ENCODE measurements around the gene ZYG11B. TPM values are rescaled to one million over a fixed set of nuclear protein-coding genes. Genes with fewer than 3 reads are reported as not detected.
"Not testable (repeated sequence)": the region's sequence is repeated elsewhere in the genome, so short reads cannot be mapped to it uniquely, and the experiment has no call there.

Gene ZYG11B
- total RNA-seq, 2 donors from 2014 or later, result 38.6 to 65.5 TPM

DNA sequence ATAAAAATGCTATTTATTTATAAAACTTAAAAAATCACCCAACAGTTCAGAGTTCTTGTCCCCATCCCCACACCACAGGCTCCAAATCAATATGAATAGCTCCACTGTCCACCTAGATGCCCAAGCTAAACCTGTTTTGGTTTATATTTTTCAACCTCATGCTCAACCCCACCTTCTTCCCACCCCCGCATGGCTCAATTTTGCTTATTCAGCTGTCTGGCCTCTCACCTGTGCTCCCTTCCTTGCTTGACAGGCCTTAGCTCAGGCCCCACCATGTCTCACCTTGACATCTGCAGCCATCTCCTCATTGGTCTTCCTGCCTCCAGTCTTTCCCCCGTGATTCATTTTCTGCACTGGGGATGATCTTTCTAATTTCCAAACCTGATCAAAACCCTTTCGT is 45.9 kb upstream of the ZYG11B start:
- no peaks in the 10 kb centered on the region for H3K4me1 ChIP-seq (replicated peaks)
- intact Hi-C loops (cut with DNase I), result loop anchor here (10.0 kb wide), 2 partner anchors 276 to 556 kb away; partner anchors contain the start of genes ORC1 and PRPF38A
- WGBS, result 87% methylated on average over 3 of the region's 3 CpGs
- no peak overlapping the region for H3K27ac ChIP-seq
- DNase-seq (ENCODE audit: low spot score), result no peak
- no peaks in the 10 kb centered on the region for H3K27me3 ChIP-seq (replicated peaks; ENCODE audit: insufficient read depth)
- H3K36me3 ChIP-seq, result no peaks in the 10 kb centered on the region
- TF ChIP-seq POLR2A (IDR thresholded peaks at IDR 0.05) (no peak), POLR2AphosphoS5 (IDR thresholded peaks at IDR 0.05) (no peak)
- TF ChIP-seq, protein P1, sequence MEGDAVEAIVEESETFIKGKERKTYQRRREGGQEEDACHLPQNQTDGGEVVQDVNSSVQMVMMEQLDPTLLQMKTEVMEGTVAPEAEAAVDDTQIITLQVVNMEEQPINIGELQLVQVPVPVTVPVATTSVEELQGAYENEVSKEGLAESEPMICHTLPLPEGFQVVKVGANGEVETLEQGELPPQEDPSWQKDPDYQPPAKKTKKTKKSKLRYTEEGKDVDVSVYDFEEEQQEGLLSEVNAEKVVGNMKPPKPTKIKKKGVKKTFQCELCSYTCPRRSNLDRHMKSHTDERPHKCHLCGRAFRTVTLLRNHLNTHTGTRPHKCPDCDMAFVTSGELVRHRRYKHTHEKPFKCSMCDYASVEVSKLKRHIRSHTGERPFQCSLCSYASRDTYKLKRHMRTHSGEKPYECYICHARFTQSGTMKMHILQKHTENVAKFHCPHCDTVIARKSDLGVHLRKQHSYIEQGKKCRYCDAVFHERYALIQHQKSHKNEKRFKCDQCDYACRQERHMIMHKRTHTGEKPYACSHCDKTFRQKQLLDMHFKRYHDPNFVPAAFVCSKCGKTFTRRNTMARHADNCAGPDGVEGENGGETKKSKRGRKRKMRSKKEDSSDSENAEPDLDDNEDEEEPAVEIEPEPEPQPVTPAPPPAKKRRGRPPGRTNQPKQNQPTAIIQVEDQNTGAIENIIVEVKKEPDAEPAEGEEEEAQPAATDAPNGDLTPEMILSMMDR (IDR thresholded peaks at IDR 0.05), result no peak
- no peaks in the 10 kb centered on the region for H3K9me3 ChIP-seq
- H3K4me3 ChIP-seq, result no peak overlapping the region

DNA sequence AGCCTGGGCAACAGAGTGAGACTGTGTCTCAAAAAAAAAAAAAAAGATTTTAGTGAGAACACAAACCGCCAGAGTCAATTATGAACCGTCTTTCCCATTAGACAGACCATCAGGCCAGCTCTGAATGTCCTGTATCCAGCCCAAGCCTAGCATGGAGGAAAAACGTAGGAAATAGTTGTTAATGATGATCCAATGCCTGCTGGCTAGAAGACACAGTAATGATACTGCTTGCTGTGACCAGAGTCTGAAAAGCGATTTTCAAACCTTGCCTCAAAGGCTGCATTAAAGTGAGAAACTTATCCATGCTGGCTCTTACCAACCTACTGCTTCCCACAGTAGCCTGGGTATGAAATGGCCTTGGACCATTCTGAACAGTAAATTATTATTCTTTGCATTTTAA is 45.1 kb upstream of the ZYG11B start:
- no peak for DNase-seq (ENCODE audit: low spot score)
- H3K4me1 ChIP-seq (replicated peaks), result no peaks in the 10 kb centered on the region
- intact Hi-C loops (cut with DNase I), result loop anchor here (10.0 kb wide), 2 partner anchors 276 to 556 kb away; partner anchors contain the start of genes ORC1 and PRPF38A
- H3K36me3 ChIP-seq, result no peaks in the 10 kb centered on the region
- no peaks in the 10 kb centered on the region for H3K9me3 ChIP-seq
- 84% methylated on average over 4 of the region's 4 CpGs for WGBS
- no peaks in the 10 kb centered on the region for H3K27me3 ChIP-seq (replicated peaks; ENCODE audit: insufficient read depth)
- no peak overlapping the region for H3K4me3 ChIP-seq
- TF ChIP-seq, protein P1 (IDR thresholded peaks at IDR 0.05), result no peak
- TF ChIP-seq POLR2AphosphoS5 (IDR thresholded peaks at IDR 0.05), result no peak
- TF ChIP-seq POLR2A (IDR thresholded peaks at IDR 0.05), result no peak
- H3K27ac ChIP-seq, result no peak overlapping the region

DNA sequence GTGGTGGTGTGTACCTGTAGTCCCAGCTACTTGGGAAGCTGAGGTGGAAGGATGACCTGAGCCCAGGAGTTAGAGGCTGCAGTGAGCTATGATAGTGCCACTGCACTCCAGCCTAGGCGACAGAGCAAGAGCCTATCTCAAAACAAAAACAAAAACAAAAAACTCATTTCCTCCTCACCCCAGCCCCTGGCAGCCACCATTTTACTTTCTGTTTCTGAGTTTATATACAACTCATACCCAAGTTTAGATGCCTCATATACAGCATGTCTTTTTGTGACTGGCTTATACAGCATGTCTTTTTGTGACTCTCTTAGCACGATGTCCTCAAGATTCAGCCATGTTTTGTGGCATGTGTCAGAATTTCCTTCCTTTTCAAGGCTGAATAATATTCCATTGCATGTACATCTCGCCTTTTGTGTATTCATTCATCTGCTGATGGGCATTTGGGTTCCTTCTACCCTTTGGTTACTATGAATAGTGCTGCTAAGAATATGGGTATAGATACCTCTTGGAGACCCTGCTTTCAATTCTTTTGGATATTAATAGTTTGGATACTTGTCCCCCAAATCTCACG is 42.8 kb upstream of the ZYG11B start:
- WGBS, result 99% methylated on average over 4 of the region's 4 CpGs
- no peak overlapping the region for H3K4me3 ChIP-seq
- no peaks in the 10 kb centered on the region for H3K9me3 ChIP-seq
- no peaks in the 10 kb centered on the region for H3K4me1 ChIP-seq (replicated peaks)
- H3K27me3 ChIP-seq (replicated peaks; ENCODE audit: insufficient read depth), result no peaks in the 10 kb centered on the region
- no peaks in the 10 kb centered on the region for H3K36me3 ChIP-seq
- intact Hi-C loops (cut with DNase I), result loop anchor here (10.0 kb wide), 2 partner anchors 279 to 559 kb away; partner anchors contain the start of genes ORC1 and PRPF38A
- no peak overlapping the region for H3K27ac ChIP-seq
- no peak for TF ChIP-seq POLR2AphosphoS5 (IDR thresholded peaks at IDR 0.05)
- TF ChIP-seq, protein P1 (IDR thresholded peaks at IDR 0.05), result no peak
- no peak for TF ChIP-seq POLR2A (IDR thresholded peaks at IDR 0.05)
- DNase-seq (ENCODE audit: low spot score), result no peak

DNA sequence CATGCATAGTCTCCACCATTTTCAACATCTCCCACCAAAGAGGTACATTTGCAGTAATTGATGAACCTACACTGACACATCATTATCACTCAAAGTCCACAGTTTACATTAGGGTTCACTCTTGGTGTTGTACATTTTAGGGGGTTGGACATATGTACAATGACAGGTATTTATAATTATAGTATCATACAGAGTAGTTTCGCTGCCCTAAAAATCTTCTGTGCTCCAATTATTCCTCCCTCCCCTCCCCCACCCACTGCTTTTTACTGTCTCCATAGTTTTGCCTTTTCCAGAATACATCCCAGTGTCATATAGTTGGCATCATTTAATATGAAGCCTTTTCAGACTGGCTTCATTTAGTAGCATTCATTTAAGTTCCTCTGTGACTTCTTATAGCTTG is 41.7 kb upstream of the ZYG11B start:
- TF ChIP-seq, protein P1 (IDR thresholded peaks at IDR 0.05), result no peak
- TF ChIP-seq POLR2A (IDR thresholded peaks at IDR 0.05), result no peak
- TF ChIP-seq POLR2AphosphoS5 (IDR thresholded peaks at IDR 0.05), result no peak
- H3K27ac ChIP-seq, result no peak overlapping the region
- no peak overlapping the region for H3K4me3 ChIP-seq
- WGBS, result 100% methylated on average over 1 of the region's 1 CpG
- H3K4me1 ChIP-seq (replicated peaks), result no peaks in the 10 kb centered on the region
- intact Hi-C loops (cut with DNase I), result loop anchor here (10.0 kb wide), 2 partner anchors 280 to 560 kb away; partner anchors contain the start of genes ORC1 and PRPF38A
- H3K36me3 ChIP-seq, result no peaks in the 10 kb centered on the region
- H3K27me3 ChIP-seq (replicated peaks; ENCODE audit: insufficient read depth), result no peaks in the 10 kb centered on the region
- no peak for DNase-seq (ENCODE audit: low spot score)
- no peaks in the 10 kb centered on the region for H3K9me3 ChIP-seq

DNA sequence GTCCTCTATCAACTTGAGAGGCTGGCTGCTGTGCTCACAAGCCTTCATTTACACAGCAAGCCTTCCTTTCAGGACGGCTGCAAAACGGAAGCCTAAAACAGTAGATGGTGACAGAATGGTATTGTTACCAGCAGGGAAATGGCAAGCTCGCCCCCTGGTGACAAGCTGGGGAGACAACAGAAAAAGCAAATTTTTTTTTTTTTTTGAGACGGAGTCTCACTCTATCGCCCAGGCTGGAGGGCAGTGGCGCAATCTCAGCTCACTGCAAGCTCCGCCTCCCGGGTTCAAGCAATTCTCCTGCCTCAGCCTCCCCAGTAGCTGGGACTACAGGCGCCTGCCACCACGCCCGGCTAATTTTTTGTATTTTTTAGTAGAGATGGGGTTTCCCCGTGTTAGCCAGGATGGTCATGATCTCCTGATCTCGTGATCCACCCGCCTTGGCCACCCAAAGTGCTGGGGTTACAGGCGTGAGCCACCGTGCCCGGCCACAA is 39.9 kb upstream of the ZYG11B start:
- peak; percentile 55 for DNase-seq (ENCODE audit: low spot score)
- not testable (repeated sequence) for H3K27me3 ChIP-seq (replicated peaks; ENCODE audit: insufficient read depth); H3K9me3 ChIP-seq; H3K27ac ChIP-seq; H3K36me3 ChIP-seq; H3K4me3 ChIP-seq; H3K4me1 ChIP-seq (replicated peaks)
- peak; percentile 41 for TF ChIP-seq POLR2AphosphoS5 (IDR thresholded peaks at IDR 0.05)
- TF ChIP-seq, protein P1 (IDR thresholded peaks at IDR 0.05), result peak; percentile 55 to 87 (median 74)
- 62% methylated on average over 17 of the region's 17 CpGs for WGBS
- intact Hi-C loops (cut with DNase I), result loop anchor here (5.0 to 10.0 kb wide), 3 partner anchors 282 to 562 kb away; partner anchors contain the start of genes CC2D1B, ORC1 and PRPF38A
